GF-D8 (cell line): ENCODE data around the gene TTC36.
"Not testable (repeated sequence)": the region's sequence is repeated elsewhere in the genome, so short reads cannot be mapped to it uniquely, and the experiment has no call there.

Experiments used
- DNase-seq: peaks from one replicate; lab custom pipeline; 2025; lab: John Stamatoyannopoulos, UW

TTC36 gene

GRCh38 chr11:118532852-118533768, 5.8 kb downstream of the TTC36 start:
- DNase-seq: no peak

DNA sequence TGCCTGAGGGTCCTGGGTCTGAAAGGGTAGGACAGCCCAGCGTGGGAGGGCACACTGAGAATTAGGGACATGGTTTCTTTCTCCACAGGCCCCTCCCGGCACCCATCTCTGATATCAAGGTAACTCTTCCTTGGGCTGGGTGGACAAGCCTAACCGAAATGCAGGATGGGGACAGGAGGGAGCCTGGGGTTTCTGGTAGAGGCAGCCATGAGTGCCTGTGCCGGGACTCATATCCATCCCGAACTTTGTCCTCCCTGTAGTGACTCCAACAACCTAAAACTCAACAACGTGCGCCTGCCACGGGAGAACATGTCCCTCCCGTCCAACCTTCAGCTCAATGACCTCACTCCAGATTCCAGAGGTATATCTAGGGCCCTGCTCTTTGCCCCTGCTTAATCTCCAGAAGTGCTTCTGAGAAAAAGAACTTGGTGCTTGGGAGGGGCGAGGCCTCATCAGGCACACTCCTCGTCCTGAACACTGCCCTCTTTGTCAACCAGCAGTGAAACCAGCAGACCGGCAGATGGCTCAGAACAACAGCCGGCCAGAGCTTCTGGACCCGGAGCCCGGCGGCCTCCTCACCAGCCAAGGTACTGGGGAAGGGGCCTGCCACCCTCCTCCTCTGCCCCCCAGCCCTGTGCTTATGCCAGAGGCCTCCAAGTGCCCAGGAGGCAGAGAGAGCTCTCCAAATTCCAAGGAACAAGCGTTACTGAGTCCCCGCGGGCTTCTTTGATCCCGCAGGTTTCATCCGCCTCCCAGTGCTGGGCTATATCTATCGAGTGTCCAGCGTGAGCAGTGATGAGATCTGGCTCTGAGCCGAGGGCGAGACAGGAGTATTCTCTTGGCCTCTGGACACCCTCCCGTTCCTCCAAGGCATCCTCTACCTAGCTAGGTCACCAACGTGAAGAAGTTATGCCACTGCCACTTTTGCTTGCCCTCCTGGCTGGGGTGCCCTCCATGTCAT, 6.8 kb downstream of the TTC36 start:
- DNase-seq: no peak

GRCh38 chr11:118535261-118535660, 8.0 kb downstream of the TTC36 start:
- no peak for DNase-seq

- DNase-seq: no peak
Observed at GRCh38 chr11:118536726-118537125, 9.5 kb downstream of the TTC36 start.

DNA sequence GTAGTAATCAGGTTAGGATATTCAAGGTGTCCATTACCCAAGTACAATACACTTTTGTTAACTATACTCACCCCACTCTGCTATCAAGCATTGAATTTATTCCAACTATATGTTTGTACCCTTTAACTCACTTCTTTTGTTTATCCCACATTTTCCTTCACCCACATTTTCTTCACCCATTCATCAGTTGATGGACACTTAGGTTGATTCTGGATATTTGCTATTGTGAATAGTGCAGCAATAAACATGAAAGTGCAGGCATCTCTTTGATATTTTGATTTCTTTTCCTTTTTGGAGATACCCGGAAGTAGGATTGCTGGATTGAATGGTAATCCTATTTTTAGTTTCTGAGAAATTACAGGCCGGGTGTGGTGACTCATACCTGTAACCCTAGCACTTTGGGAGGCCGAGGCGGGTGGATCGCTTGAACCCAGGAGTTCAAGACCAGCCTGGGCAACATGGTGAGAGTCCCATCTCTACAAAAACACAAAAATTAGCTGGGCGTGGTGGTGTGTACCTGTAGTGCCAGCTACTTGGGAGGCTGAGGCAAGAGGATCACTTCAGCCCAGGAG, 10.2 kb downstream of the TTC36 start:
- DNase-seq: no peak

DNA sequence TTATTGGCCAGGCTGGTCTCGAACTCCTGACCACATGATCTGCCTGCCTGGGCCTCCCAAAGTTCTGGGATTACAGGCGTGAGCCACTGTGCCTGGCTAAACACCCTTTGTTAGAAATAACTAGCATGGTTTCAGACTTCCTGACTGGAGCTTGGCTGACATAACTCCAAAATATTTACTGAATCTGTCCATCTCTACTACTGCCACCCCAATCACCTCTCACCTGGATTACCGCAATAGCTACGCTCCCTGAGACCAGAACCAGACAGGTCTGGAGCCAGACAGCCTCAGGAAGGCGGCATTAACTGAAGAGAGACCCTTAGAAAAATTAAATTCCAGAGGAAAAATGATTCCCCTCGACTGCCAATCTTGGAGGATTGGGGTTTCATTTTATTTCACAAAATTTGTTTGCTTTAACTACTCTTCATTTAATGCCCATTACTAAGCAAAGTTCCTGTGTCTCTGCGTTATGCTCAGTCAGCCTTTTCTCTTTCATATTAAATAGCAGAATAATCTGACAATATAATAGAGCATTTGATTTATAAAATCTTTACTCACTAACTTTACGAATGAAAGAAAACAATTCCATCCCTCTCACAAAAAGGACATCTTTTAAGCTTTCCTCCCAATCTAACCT, 16.9 kb downstream of the TTC36 start:
- DNase-seq: no peak

- no peak for DNase-seq
Observed at GRCh38 chr11:118544647-118545010, 17.4 kb downstream of the TTC36 start.

GRCh38 chr11:118545533-118545932, 18.3 kb downstream of the TTC36 start:
- no peak for DNase-seq

DNA sequence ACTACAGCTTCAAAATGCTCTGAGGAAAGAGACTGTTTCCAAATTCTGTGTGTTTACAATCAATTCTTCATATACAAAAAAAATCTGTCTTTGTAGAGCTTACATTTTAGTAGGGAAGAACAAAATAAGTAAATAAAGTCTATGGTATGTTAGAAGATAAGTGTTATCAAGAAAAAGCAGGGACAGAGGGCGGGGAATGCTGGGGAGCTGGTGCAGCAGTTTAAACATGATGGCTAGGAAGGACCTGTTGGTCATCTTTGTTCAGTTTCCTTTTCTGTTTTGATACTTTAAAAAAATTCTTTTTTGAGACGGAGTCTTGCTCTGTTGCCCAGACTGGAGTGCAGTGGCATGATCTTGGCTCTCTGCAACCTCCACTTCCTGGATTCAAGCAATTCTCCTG, 19.9 kb downstream of the TTC36 start:
- DNase-seq: no peak

- no peak for DNase-seq
Observed at GRCh38 chr11:118552341-118552740, 25.1 kb downstream of the TTC36 start.

- no peak for DNase-seq
Observed at GRCh38 chr11:118560806-118561205, 33.5 kb downstream of the TTC36 start.

DNA sequence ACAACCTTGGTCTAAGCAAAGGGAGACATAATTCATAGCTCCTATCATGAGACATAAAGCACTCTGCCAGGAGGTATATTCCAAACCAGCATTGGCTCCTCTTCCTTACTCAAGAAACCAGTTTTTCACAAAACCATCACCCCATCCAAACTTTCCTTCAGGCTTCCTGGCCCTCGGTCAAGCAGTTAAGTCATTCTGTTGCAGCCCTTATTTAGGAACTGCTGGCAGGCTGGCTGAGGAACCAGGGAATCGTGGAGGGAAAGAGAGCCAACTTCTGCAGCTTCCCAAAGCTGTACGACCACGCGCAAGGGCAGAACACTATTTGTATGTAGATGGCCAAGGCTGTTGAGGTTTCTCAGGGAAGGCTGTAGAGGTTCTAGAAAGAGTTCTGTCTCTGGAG, 37.8 kb downstream of the TTC36 start:
- no peak for DNase-seq

- DNase-seq: no peak
Observed at GRCh38 chr11:118569670-118570069, 42.4 kb downstream of the TTC36 start.

GRCh38 chr11:118570787-118571186, 43.5 kb downstream of the TTC36 start:
- DNase-seq: no peak

- DNase-seq: not testable (repeated sequence)
Observed at GRCh38 chr11:118571701-118572060, 44.4 kb downstream of the TTC36 start.

- peak; percentile 85 for DNase-seq
Observed at GRCh38 chr11:118572061-118572980, 45.0 kb downstream of the TTC36 start, which contains the start of gene ARCN1. TSS of gene ARCN1 (plus strand) at chr11:118572409. CDS start at chr11:118572548, 139 bp downstream.

GRCh38 chr11:118572981-118573550, 45.8 kb downstream of the TTC36 start:
- peak; percentile 78 for DNase-seq

GRCh38 chr11:118574636-118575035, 47.4 kb downstream of the TTC36 start:
- DNase-seq: no peak

DNA sequence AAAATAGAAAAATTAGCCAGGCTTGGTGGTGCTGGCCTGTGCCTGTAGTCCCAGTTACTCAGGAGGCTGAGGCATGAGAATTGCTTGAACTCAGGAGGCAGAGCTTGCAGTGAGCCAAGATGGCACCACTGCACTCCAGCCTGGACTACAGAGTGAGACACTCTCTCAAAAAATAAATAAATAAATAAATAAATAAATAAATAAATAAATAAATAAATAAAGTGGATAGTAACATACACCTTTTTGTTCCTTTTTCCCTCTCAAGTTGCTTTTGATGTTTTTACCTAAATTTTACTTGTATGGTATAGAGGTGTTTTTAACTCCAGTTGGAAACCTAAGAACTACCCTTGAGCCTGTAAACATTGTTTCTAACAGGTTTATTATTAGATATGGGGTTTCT, 50.7 kb downstream of the TTC36 start:
- not testable (repeated sequence) for DNase-seq
